Measurements from ENCODE around the gene MRPL10. TPM values are rescaled to one million over a fixed set of nuclear protein-coding genes. Genes with fewer than 3 reads are reported as not detected.

Gene MRPL10
- polyA plus RNA-seq, 6 donors from 2014 or later: 33.1 to 49.0 (median 39.1) TPM

DNA sequence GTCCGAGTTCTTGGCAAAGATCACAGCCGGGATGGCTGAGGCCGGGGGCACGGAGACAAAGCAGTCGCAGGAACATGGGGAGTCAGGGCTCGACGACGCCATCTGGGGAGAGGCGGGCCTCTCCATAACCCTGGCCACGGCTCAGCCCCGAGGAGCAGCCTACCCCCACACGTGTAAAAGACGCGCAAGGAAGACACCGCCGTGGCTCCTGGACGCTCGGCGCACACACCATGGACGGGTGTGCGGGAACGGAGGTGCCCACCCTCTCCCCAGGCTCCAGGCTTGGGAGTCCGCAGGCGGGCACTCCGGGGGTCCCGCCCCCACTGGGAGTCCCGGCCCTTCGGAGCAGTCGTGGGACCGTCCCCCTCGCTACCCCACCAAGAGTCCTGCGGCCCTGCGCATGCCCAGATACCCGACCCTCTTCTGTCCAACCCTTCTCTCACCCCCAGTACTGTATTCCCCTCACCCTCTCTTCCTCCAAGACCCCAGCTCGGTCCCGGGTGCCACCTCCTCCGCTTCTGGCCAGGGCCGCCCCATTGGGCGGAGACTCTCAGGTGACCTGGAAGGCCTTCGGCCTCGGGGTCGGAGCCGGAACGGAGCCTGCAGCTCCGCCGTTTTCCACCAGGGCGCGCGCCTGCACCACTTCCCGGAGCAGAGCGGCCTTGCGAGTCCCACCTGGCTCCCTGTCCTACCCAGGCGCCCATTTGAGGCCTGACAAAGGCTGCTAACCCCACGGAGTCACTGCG is 9.6 kb upstream of the MRPL10 start, which contains the start of gene SCRN2:
Gene SCRN2 (minus strand): TSS at position 532 of the 746 bp plus-strand sequence. CDS start 430 bp downstream, at position 102.
- Mint-ChIP-seq H3K27me3 (peaks cover 22% of the 10 kb centered on the region in 3 donors), H3K4me3 (peak within 1 kb of the TSS; percentile 93 to 100 (median 96)), H3K4me1 (peaks cover 18 to 25% (median 25%) of the 10 kb centered on the region in 3 donors), H3K36me3 (no peaks in the 10 kb centered on the region), H3K27ac (peak within 1 kb of the TSS; percentile 39 to 88 (median 80)), H3K9me3 (no peaks in the 10 kb centered on the region)
- peak; percentile 87 to 89 for ATAC-seq (ENCODE audit: low read depth in 2 of 2)
- DNase-seq: peak; percentile 84

- ATAC-seq (ENCODE audit: low read depth in 2 of 2) (no peak), DNase-seq (no peak)
- peaks cover 23 to 25% (median 25%) of the 10 kb centered on the region in 3 donors for H3K4me1 Mint-ChIP-seq
- peak overlapping the region; percentile 93 to 100 (median 96) for H3K4me3 Mint-ChIP-seq
- no peaks in the 10 kb centered on the region for H3K9me3 Mint-ChIP-seq
- H3K36me3 Mint-ChIP-seq: no peaks in the 10 kb centered on the region
- peak overlapping the region in 1 of 6 donors; percentile 88 for H3K27ac Mint-ChIP-seq
- peaks cover 14 to 15% (median 14%) of the 10 kb centered on the region in 3 donors for H3K27me3 Mint-ChIP-seq
Measured at GRCh38 chr17:47840001-47840741, 8.8 kb upstream of the MRPL10 start.

GRCh38 chr17:47839071-47839470 is 7.7 kb upstream of the MRPL10 start:
- Mint-ChIP-seq H3K4me3 (peak overlapping the region in 4 of 8 donors; percentile 42 to 96 (median 81)), H3K4me1 (peaks cover 25 to 31% (median 27%) of the 10 kb centered on the region in 3 donors)

GRCh38 chr17:47838636-47839035 is 7.3 kb upstream of the MRPL10 start:
- Mint-ChIP-seq H3K9me3 (no peaks in the 10 kb centered on the region), H3K4me3 (peak overlapping the region in 2 of 8 donors; percentile 67 to 95), H3K36me3 (no peaks in the 10 kb centered on the region), H3K27ac (no peak overlapping the region), H3K4me1 (peaks cover 25 to 31% (median 27%) of the 10 kb centered on the region in 3 donors), H3K27me3 (peaks cover 0 to 5% (median 0%) of the 10 kb centered on the region in 3 donors)
- DNase-seq (no peak), ATAC-seq (ENCODE audit: low read depth in 2 of 2) (no peak)

More at GRCh38 chr17:47839071-47839470, 7.7 kb upstream of the MRPL10 start:
- Mint-ChIP-seq H3K36me3 (no peaks in the 10 kb centered on the region), H3K27ac (no peak overlapping the region), H3K9me3 (no peaks in the 10 kb centered on the region), H3K27me3 (peaks cover 3 to 5% (median 3%) of the 10 kb centered on the region in 3 donors)
- DNase-seq: no peak
- ATAC-seq (ENCODE audit: low read depth in 2 of 2): no peak

DNA sequence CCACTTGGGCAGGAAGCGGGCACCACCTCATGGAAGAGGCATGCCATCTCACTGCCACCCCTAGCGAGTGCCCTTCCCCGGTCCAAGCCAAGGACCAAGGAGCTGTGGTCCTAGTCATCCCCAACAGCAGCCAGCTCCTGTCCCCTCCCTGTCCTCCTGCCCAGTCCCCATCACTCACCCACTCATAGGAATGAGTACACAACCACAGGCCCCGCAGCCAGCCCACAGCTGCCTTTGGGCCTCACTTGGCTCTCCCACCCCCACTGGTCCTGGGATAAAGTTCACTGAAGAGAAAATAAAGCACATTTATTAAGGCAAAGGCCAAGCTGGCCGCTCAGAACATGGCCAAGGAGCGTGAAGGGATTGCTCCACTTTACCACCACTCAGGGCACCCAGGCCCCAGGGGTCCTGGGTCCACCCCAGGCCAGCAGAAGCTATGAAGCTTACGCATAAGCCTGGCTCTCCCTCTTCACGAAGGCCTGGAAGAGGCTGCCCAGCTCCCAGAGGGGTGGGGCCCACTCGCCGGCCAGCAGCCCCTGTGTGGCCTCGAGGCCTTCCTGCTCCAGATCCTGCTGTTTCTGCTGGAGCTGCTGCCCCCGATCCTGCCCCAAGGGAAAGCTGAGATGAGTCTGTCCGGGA is 6.2 kb upstream of the MRPL10 start:
- no peak for ATAC-seq (ENCODE audit: low read depth in 2 of 2)
- Mint-ChIP-seq H3K27ac (peak overlapping the region in 1 of 6 donors; percentile 44), H3K4me3 (peak overlapping the region in 1 of 8 donors; percentile 35)

DNA sequence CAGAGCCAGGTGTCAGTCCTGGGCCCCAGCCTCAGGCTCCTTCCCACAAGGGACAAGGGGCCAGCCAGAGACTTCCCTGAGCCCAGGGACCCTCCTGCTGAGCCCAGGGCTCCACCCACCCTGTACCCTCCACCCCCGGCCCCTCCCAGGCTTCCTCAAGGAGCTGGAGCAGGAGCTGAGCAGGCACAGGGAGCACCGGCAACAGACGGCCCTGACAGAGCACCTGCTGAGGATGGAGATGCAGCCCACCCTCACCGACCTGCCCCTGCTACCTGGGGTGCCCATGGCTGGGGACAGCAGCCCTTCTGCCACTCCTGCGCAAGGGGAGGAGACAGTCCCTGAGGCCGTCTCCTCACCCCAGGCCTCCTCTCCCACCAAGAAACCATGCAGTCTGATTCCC is 5.3 kb upstream of the MRPL10 start:
- Mint-ChIP-seq H3K27me3 (no peaks in the 10 kb centered on the region), H3K4me1 (peaks cover 28 to 39% (median 28%) of the 10 kb centered on the region in 3 donors), H3K36me3 (no peaks in the 10 kb centered on the region), H3K4me3 (no peak overlapping the region), H3K27ac (no peak overlapping the region), H3K9me3 (no peaks in the 10 kb centered on the region)
- ATAC-seq (ENCODE audit: low read depth in 2 of 2): no peak
- no peak for DNase-seq

More for the DNA sequence above, 6.2 kb upstream of the MRPL10 start:
- Mint-ChIP-seq H3K27me3 (no peaks in the 10 kb centered on the region), H3K9me3 (no peaks in the 10 kb centered on the region), H3K36me3 (no peaks in the 10 kb centered on the region), H3K4me1 (peaks cover 20 to 31% (median 22%) of the 10 kb centered on the region in 3 donors)
- no peak for DNase-seq

GRCh38 chr17:47834756-47835155 is 3.4 kb upstream of the MRPL10 start:
- H3K27ac Mint-ChIP-seq: peak overlapping the region in 2 of 6 donors; percentile 53 to 84
- no peaks in the 10 kb centered on the region for H3K9me3 Mint-ChIP-seq
- H3K4me1 Mint-ChIP-seq: peaks cover 19 to 36% (median 32%) of the 10 kb centered on the region in 3 donors
- DNase-seq (no peak), ATAC-seq (ENCODE audit: low read depth in 2 of 2) (no peak)
- H3K27me3 Mint-ChIP-seq: no peaks in the 10 kb centered on the region
- H3K36me3 Mint-ChIP-seq: no peaks in the 10 kb centered on the region
- H3K4me3 Mint-ChIP-seq: peak overlapping the region in 2 of 8 donors; percentile 55 to 70

GRCh38 chr17:47831934-47832327 is 590 bp upstream of the MRPL10 start:
- ATAC-seq (ENCODE audit: low read depth in 2 of 2) (peak; percentile 4 to 16), DNase-seq (peak; percentile 8)
- Mint-ChIP-seq H3K36me3 (peaks cover 0 to 8% of the 10 kb centered on the region in 2 donors), H3K9me3 (no peaks in the 10 kb centered on the region), H3K27ac (peak overlapping the region; percentile 70 to 97 (median 94)), H3K27me3 (no peaks in the 10 kb centered on the region), H3K4me3 (peak overlapping the region; percentile 91 to 98 (median 95)), H3K4me1 (peaks cover 17 to 39% (median 30%) of the 10 kb centered on the region in 3 donors)

DNA sequence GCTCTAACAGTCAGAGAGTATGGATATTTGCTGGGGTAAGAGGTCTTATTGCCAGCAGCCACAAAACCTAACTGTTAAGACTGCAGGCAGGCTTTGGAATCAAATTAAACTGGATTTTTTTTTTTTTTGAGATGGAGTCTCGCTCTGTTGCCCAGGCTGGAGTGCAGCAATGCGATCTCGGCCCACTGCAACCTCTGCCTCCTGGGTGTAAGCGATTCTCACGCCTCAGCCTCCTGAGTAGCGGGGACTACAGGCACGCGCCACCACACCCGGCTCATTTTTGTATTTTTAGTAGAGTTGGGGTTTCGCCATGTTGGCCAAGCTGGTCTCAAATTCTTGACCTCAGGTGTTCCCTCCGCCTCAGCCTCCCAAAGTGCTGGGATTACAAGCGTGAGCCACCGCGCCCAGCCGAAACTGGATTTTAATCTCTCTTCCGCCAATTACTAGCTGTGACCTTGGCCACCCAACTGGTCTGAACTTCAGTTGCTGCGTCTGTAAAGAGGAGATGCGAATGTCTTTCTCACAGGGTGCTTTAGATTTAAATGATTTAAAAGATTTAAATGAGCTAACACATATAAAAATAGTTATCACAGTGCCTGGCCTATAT is 842 bp downstream of the MRPL10 start:
- ATAC-seq (ENCODE audit: low read depth in 2 of 2) (no peak), DNase-seq (no peak)
- Mint-ChIP-seq H3K4me3 (peak overlapping the region; percentile 91 to 98 (median 95)), H3K4me1 (peaks cover 21 to 34% (median 30%) of the 10 kb centered on the region in 3 donors), H3K9me3 (no peaks in the 10 kb centered on the region), H3K27ac (peak overlapping the region in 3 of 6 donors; percentile 92 to 97 (median 97)), H3K27me3 (no peaks in the 10 kb centered on the region), H3K36me3 (peaks cover 0 to 11% of the 10 kb centered on the region in 2 donors)

DNA sequence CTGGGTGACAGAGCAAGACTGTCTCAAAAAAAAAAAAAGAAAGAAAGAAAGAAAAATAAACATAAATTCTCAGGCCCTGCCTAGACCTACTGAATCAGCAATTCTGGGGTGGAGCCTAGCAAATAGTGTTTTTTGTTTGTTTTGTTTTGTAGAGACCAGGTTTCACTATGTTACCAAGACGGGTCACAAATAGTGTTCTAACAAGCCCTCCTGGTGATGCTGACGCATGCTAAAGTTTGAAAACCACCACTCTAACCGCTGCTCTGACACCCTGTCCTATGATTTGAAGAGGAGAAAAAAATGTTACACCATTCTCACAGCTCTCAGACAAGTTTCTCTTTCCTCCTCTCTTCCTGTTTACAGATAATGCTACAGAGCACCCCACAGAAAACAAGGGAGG is 1.5 kb downstream of the MRPL10 start:
- no peak for DNase-seq
- Mint-ChIP-seq H3K4me3 (peak overlapping the region in 6 of 8 donors; percentile 84 to 97 (median 95)), H3K9me3 (no peaks in the 10 kb centered on the region), H3K27ac (peak overlapping the region in 3 of 6 donors; percentile 42 to 72 (median 69)), H3K36me3 (peaks cover 0 to 16% of the 10 kb centered on the region in 2 donors), H3K4me1 (peaks cover 21 to 33% (median 30%) of the 10 kb centered on the region in 3 donors), H3K27me3 (no peaks in the 10 kb centered on the region)
- ATAC-seq (ENCODE audit: low read depth in 2 of 2): no peak

- DNase-seq (no peak), ATAC-seq (ENCODE audit: low read depth in 2 of 2) (no peak)
- Mint-ChIP-seq H3K36me3 (peaks cover 0 to 21% of the 10 kb centered on the region in 2 donors), H3K9me3 (no peaks in the 10 kb centered on the region), H3K27me3 (no peaks in the 10 kb centered on the region), H3K4me1 (peaks cover 23 to 33% (median 28%) of the 10 kb centered on the region in 3 donors), H3K4me3 (peak overlapping the region in 4 of 8 donors; percentile 29 to 74 (median 50)), H3K27ac (peak overlapping the region in 1 of 6 donors; percentile 76)
Measured at GRCh38 chr17:47823519-47823918, 7.8 kb downstream of the MRPL10 start.

- DNase-seq (no peak), ATAC-seq (ENCODE audit: low read depth in 2 of 2) (no peak)
- no peaks in the 10 kb centered on the region for H3K9me3 Mint-ChIP-seq
- peaks cover 2 to 19% of the 10 kb centered on the region in 2 donors for H3K36me3 Mint-ChIP-seq
- H3K27me3 Mint-ChIP-seq: no peaks in the 10 kb centered on the region
- peak overlapping the region in 1 of 6 donors; percentile 6 for H3K27ac Mint-ChIP-seq
- peaks cover 23 to 33% (median 28%) of the 10 kb centered on the region in 3 donors for H3K4me1 Mint-ChIP-seq
- H3K4me3 Mint-ChIP-seq: peak overlapping the region in 3 of 8 donors; percentile 39 to 97 (median 91)
Measured at GRCh38 chr17:47822785-47823184, 8.6 kb downstream of the MRPL10 start.
